Psoas muscle (tissue), 8 donors: ENCODE measurements around the gene EBF3. TPM values are rescaled to one million over a fixed set of nuclear protein-coding genes. Genes with fewer than 3 reads are reported as not detected.

Experiments
- ATAC-seq, 4 donors: fragments of 200-7000 bp; cut with Tn5 transposase; one replicate each; pipeline ENCODE4 v1.9.1; 2020; ENCODE audit warnings: moderate library complexity in 3 of 4, mild to moderate bottlenecking in 2 of 4
- DNase-seq, 2 donors: peaks; one replicate each; pipeline ENCODE4 v3.0.0-alpha.2; 2020
- H3K27ac ChIP-seq: fragments of 200-600 bp; one replicate; pipeline ENCODE4 v1.8.0; 2022
- H3K27me3 ChIP-seq, 3 donors: fragments of 200-600 bp in 1 of 3; one replicate each; pipeline versions ENCODE4 v1.6.1 to v1.8.0; 2013 to 2022; ENCODE audit warnings: low read length in 2 of 3, mild to moderate bottlenecking in 2 of 3, moderate library complexity in 1 of 3; ENCODE audit not compliant: insufficient read depth in 3 of 3
- H3K36me3 ChIP-seq, 2 donors: fragments of 200-600 bp in 1 of 2; one replicate each; pipeline versions ENCODE4 v1.6.1 to v1.8.0; 2013 to 2022; ENCODE audit warnings: low read depth in 1 of 2, mild to moderate bottlenecking in 1 of 2, moderate library complexity in 1 of 2; ENCODE audit not compliant: insufficient read depth in 1 of 2
- H3K4me1 ChIP-seq: fragments of 200-600 bp; one replicate; pipeline ENCODE4 v1.8.0; 2022
- H3K4me3 ChIP-seq: fragments of 200-600 bp; one replicate; pipeline ENCODE4 v1.8.0; 2022; ENCODE audit warnings: mild to moderate bottlenecking
- H3K9me3 ChIP-seq: fragments of 200-600 bp; one replicate; pipeline ENCODE4 v1.8.0; 2022
- CTCF ChIP-seq: fragments of 200-600 bp; IDR thresholded peaks from one replicate; pipeline ENCODE4 v1.8.0; 2022; ENCODE audit warnings: antibody characterized with exemption
- WGBS, 3 donors: extraction: QIAGEN DNeasy Blood & Tissue Kit; methylation state at CpG; one replicate each; pipeline versions ENCODE4 v1.1.6 to v1.1.7; 2013; 5-methylcytosine and 5-hydroxymethylcytosine counted together
- intact Hi-C, 2 donors: fragments of 100-400 bp; cut with DNase I; formaldehyde crosslinking; loops; one replicate each; pipeline versions ENCODE4 v1.11.0 to v1.14.2; 2022
- polyA plus RNA-seq, 3 donors: library from polyadenylated mRNA; stranded (reverse); fragments of 200-250 nt; gene quantifications; one replicate each; pipeline ENCODE4 v1.2.3, GENCODE V29; 2013
- total RNA-seq, 4 donors: library from RNA; stranded (reverse); fragmentation: NEBNext Ultra II Directional in 2 of 4; extraction: Animal tissue kit (Norgen Biotek cat#: 25700) in 2 of 4; gene quantifications; one replicate each; pipeline versions ENCODE4 v1.2.1 to v1.2.4, GENCODE V29; 2021 to 2023
- donor health status: healthy with polysubstance abuse.
- donor health status: DM: no; HTN: no; CAD: no; lungs with moderate emphysema.
- donor health status: Bipolar disorder and iron deficiency.
- donor health status: healthy.
- donor health status: DM: yes; HTN: yes; CAD: no.
- donor health status: DM: no; HTN: no; CAD: no.
- donor health status: DM: no; HTN: no; CAD: no.
- donor health status: DM: yes; HTN: yes; CAD: no.

Gene EBF3
- total and polyA plus RNA-seq, 7 donors: 3.2 to 10.1 (median 5.2) TPM

GRCh38 chr10:129839285-129840195, 124.5 kb downstream of the EBF3 start:
- H3K4me3 ChIP-seq: no peak overlapping the region
- intact Hi-C loops: no loop called here
- DNase-seq: no peak
- H3K4me1 ChIP-seq: no peaks in the 10 kb centered on the region
- ATAC-seq: no peak
- no peak for TF ChIP-seq CTCF
- H3K36me3 ChIP-seq: peaks cover 0 to 76% of the 10 kb centered on the region in 2 donors
- no peak overlapping the region for H3K27ac ChIP-seq
- no peaks in the 10 kb centered on the region for H3K9me3 ChIP-seq
- H3K27me3 ChIP-seq: no peaks in the 10 kb centered on the region
- WGBS, 3 donors: 90 to 93% (median 92%) methylated on average over 27 of the region's 27 CpGs

- H3K9me3 ChIP-seq: no peaks in the 10 kb centered on the region
- no peak for DNase-seq
- intact Hi-C loops: no loop called here
- no peaks in the 10 kb centered on the region for H3K27me3 ChIP-seq
- ATAC-seq: no peak
- TF ChIP-seq CTCF: no peak
- 96 to 97% (median 97%) methylated on average over 26 of the region's 26 CpGs for WGBS, 3 donors
- H3K36me3 ChIP-seq: peaks cover 0 to 69% of the 10 kb centered on the region in 2 donors
- no peaks in the 10 kb centered on the region for H3K4me1 ChIP-seq
- H3K4me3 ChIP-seq: no peak overlapping the region
- H3K27ac ChIP-seq: no peak overlapping the region
Measured at GRCh38 chr10:129838794-129839193, 125.3 kb downstream of the EBF3 start.

- no peak for TF ChIP-seq CTCF
- intact Hi-C loops: no loop called here
- Histone ChIP-seq H3K4me1 (no peaks in the 10 kb centered on the region), H3K27ac (no peak overlapping the region), H3K4me3 (no peak overlapping the region), H3K9me3 (no peaks in the 10 kb centered on the region), H3K36me3 (peaks cover 0 to 62% of the 10 kb centered on the region in 2 donors), H3K27me3 (no peaks in the 10 kb centered on the region)
- ATAC-seq: no peak
- no peak for DNase-seq
- 88 to 93% (median 89%) methylated on average over 26 of the region's 26 CpGs for WGBS, 3 donors
Measured at GRCh38 chr10:129837909-129838582, 126.0 kb downstream of the EBF3 start.

- no peak for TF ChIP-seq CTCF
- Histone ChIP-seq H3K9me3 (no peaks in the 10 kb centered on the region), H3K4me1 (no peaks in the 10 kb centered on the region), H3K27ac (no peak overlapping the region), H3K36me3 (peaks cover 0 to 44% of the 10 kb centered on the region in 2 donors), H3K27me3 (no peaks in the 10 kb centered on the region), H3K4me3 (no peak overlapping the region)
- DNase-seq (no peak), ATAC-seq (no peak)
- 82 to 87% (median 83%) methylated on average over 7 of the region's 7 CpGs for WGBS, 3 donors
- intact Hi-C loops: no loop called here
Measured at GRCh38 chr10:129836253-129836652, 127.8 kb downstream of the EBF3 start.
